ENCODE measurements around the gene FOXO3B.
"Not testable (repeated sequence)": the region's sequence is repeated elsewhere in the genome, so short reads cannot be mapped to it uniquely, and the experiment has no call there.

- TF ChIP-seq RARB (CRISPR knock-in tag; IDR thresholded peaks at IDR 0.05); ZFP3 (CRISPR knock-in tag; IDR thresholded peaks at IDR 0.05); TOX (CRISPR knock-in tag; IDR thresholded peaks at IDR 0.05; ENCODE audit: borderline replicate concordance); PPARA (CRISPR knock-in tag; IDR thresholded peaks at IDR 0.05; ENCODE audit: borderline replicate concordance); ZC3H10 (CRISPR knock-in tag; IDR thresholded peaks at IDR 0.05); PATZ1 (CRISPR knock-in tag; IDR thresholded peaks at IDR 0.05; ENCODE audit: borderline replicate concordance); ZNF8 (CRISPR knock-in tag; IDR thresholded peaks at IDR 0.05); ARNTL (CRISPR knock-in tag; IDR thresholded peaks at IDR 0.05; ENCODE audit: borderline replicate concordance, low read depth); ESRRG (CRISPR knock-in tag; IDR thresholded peaks at IDR 0.05): not testable (repeated sequence)
Observed at GRCh38 chr17:18635773-18636172, 46.3 kb downstream of the FOXO3B start.

All from SK-N-SH treated with all-trans-retinoic acid at 6 μM for 48 hours (cell line).